ENCODE data around the gene PLA2G6. TPM values are rescaled to one million over a fixed set of nuclear protein-coding genes. Genes with fewer than 3 reads are reported as not detected.

The PLA2G6 gene
- total RNA-seq, 1 donor from 2014 or later, result 32.1 TPM

DNA sequence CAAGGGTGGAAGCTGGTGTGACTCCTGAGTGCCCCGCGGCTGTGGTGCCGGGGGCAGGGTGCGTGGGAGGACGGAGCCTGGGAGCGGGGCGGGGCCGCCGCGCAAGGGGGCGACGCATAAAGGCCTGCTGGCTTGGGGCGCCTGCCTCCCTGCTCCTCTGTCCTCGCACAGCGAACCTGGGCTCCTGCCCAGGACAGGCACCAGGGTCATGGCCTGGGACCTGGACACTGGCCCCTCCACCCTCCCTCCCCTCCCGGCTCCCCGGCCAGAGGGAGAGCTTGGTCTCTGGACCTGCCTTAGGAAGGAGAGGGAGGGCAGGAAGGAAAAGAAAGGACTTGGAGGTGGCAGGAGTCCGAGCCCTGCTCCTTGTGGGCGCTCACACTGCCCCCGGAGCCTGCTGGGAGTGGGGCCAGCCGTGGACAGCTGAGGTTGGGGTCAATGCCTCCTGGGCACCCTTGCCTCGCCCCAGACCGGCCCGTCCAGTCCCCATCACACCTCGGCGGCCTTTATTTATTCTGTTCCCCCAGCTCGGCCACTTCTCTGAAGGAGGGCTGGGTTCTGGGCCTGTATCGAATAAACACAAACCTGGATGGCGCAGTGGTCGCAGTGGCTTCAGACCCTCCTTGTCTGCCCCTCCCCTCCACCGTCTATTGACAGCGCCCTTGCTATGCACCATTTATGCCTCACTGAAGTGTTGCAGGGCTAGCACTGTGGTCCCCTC, 106.4 kb downstream of the PLA2G6 start:
- DNase-seq (ENCODE audit: low spot score), result peak; percentile 80
- peak; percentile 95 for ATAC-seq

- ATAC-seq (no peak), DNase-seq (ENCODE audit: low spot score) (no peak)
Measured at GRCh38 chr22:38074181-38075104, 107.2 kb downstream of the PLA2G6 start.

- ATAC-seq (no peak), DNase-seq (ENCODE audit: low spot score) (no peak)
Measured at GRCh38 chr22:38073150-38074130, 108.2 kb downstream of the PLA2G6 start.

GRCh38 chr22:38072322-38073149, 109.1 kb downstream of the PLA2G6 start:
- DNase-seq (ENCODE audit: low spot score) (no peak), ATAC-seq (no peak)

GRCh38 chr22:38071421-38072321, 110.0 kb downstream of the PLA2G6 start:
- DNase-seq (ENCODE audit: low spot score), result no peak
- ATAC-seq, result no peak

DNA sequence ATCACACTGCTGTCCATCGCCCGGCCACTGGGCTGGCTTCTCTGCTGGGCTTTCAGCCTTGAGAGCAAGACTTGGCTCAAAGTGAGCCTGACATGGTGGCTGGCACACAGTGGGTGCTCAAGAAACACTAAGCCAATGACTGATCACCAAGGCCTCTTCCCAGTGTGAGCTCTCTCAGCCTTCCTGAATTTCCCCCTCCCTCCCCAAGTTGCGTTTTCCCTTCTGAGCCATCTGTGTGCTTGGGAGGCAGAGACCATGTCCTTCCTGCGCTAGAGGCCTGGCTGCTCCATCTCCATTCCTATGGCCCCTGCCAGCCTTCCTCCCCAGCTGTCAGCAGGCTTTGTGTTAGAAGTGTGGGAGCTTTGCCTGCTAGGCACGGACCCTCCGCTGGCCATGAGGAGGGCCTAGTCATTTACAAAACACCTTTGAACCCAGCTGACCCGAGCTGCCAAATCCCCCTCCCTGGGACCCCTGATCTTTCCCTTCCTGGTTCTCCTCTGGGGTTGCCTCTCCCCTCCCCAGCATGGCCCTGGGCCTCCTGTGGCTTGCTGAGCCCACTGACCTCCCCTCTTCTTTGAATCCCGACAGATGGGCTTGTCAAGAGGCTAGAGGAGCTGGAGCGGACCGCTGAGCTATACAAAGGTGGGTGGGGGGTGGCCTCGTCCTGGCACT, 111.2 kb downstream of the PLA2G6 start:
- ATAC-seq (no peak), DNase-seq (ENCODE audit: low spot score) (no peak)

- ATAC-seq, result peak; percentile 28
- DNase-seq (ENCODE audit: low spot score), result no peak
Measured at GRCh38 chr22:38069372-38070249, 112.0 kb downstream of the PLA2G6 start.

DNA sequence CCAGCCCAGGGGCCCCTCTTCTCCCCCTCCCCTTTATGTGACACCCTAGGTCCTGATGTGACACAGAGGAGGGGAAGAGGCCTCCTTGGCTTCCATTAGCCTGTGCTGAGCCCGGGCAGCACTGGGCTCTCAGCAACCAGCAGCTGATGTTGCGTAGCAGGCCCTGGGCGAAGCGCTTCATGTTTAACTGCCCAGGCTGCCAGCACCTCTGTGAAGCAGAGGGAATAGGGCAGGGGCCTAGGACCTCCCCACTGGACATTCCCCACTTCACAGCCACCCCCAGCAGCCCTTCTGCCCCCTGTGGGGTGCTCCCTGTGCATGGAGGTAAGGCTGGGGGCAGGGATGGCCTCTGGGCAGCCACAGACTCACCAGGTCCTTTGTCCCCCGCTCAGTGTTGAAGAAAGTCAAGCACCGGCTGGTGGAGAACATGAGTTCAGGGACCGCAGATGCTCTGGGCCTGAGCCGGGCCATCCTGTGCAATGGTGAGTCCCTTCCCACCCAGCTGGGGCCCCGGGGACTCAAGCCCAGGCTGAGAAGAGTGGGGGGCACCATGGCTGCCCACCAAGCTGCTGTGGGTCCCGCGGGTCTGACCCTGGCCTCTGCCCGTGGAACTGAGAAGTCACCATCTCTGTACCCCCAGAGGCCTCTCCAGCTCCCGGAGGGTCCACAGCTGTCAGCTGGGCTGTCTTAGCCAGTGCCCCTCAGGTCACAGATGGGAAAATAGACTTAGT, 112.8 kb downstream of the PLA2G6 start:
- DNase-seq (ENCODE audit: low spot score) (no peak), ATAC-seq (no peak)

DNA sequence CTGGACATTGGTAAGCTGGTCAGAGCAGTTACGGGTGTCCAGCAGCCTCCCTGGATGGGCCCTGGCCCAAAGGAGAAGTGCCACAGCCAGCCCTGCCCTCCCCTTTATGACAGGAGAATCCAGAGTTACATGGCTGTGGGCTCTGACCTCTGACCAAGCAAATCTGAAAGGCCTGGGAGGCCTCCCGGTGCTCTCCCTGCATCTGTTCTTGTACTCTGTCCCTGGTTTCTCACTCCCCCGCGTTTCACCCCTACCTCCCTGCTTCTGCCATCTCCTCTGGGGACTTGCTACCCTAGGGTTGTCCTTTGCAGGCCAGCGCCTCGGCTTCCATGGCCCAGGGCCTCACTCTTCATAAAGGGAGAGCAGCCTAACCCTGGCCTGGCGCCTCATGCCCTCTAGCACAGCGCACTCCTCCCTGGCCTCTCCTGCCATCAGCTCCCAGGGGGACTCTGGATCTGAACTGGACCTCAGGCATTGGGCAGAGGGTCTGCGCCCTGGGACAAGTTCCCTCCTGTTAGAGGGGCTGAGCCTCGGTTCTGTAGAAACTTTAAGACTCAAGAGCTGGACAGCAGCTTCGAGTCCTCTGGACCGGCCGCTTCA, 113.8 kb downstream of the PLA2G6 start:
- DNase-seq (ENCODE audit: low spot score) (no peak), ATAC-seq (no peak)

- ATAC-seq, result no peak
- DNase-seq (ENCODE audit: low spot score), result no peak
Measured at GRCh38 chr22:38067028-38067415, 114.6 kb downstream of the PLA2G6 start.

- DNase-seq (ENCODE audit: low spot score), result no peak
- no peak for ATAC-seq
Measured at GRCh38 chr22:38066381-38067027, 115.1 kb downstream of the PLA2G6 start.

DNA sequence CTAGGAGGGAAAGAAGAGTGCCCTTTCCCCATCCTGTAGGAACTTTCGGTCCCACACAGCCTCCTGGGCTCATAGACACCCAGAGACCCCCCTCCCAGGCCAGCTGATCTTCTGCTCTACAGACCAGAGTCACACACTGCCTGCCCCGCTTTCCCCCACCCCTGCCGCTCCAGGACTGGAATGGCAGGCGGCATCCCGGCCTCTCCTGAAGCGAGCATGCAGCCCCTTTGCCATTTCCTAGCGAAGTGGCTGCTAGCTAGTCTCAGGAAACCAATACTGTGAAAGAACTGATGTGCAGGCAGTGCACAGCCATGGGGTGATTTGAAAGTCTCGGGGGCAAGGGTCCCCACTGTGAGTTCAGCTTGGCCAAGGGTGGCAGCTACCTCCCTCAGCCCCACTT, 116.1 kb downstream of the PLA2G6 start:
- DNase-seq (ENCODE audit: low spot score), result no peak
- no peak for ATAC-seq

- peak; percentile 50 for ATAC-seq
- no peak for DNase-seq (ENCODE audit: low spot score)
Measured at GRCh38 chr22:38062791-38063190, 118.8 kb downstream of the PLA2G6 start.
